ENCODE results near the gene CRIP3.

DNA sequence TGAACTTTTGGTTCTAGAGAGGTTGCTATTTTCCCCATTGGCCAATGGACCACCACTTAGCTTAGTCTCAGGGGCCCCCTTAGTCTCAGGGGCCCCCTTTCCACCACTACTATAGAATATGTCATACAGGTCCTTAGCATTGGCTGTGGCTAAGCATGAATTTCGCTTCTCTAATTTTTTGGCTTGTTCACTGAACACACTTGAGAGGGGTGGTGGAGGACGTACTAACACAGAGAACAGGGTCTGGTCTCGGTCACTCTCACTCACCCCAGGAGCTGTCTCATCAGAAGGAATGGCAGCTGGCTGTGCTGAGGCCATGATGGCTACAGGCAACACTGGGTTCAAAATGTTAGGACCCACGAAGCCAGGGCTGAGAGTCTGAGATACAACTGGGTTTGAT is 30.5 kb upstream of the CRIP3 start:
- TF ChIP-seq EZH2 (IDR thresholded peaks at IDR 0.05; ENCODE audit: insufficient read depth, poor library complexity, severe bottlenecking) (no peak), EZH2phosphoT487 (IDR thresholded peaks at IDR 0.05; ENCODE audit: insufficient read depth, low read depth) (no peak)
